PFSK-1 (cell line): ENCODE data around the gene VWCE.

Source experiments
- FOXP2 ChIP-seq: optimal IDR thresholded peaks from 2 replicates; pipeline ENCODE3; 2011; ENCODE audit warnings: borderline replicate concordance, control low read depth, inconsistent platforms; ENCODE audit not compliant: insufficient read depth; ENCODE audit errors: extremely low read length, extremely low read depth
- POLR2AphosphoS5 ChIP-seq: IDR thresholded peaks from 2 replicates; pipeline ENCODE4 v1.6.1; 2012; ENCODE audit warnings: low read depth, mild to moderate bottlenecking, control low read depth, low read length, moderate library complexity
- SIN3A ChIP-seq: IDR thresholded peaks from 2 replicates; pipeline ENCODE4 v1.6.1; 2012; ENCODE audit warnings: mild to moderate bottlenecking, low read length, moderate library complexity, borderline replicate concordance; ENCODE audit not compliant: insufficient read depth
- TAF1 ChIP-seq: IDR thresholded peaks from 2 replicates; pipeline ENCODE4 v1.6.1; 2012; ENCODE audit warnings: low read length, control low read depth, borderline replicate concordance; ENCODE audit not compliant: insufficient read depth
- TF ChIP-seq, protein P1 (sequence below), 2 experiments: IDR thresholded peaks; 2 replicates each; pipeline versions ENCODE4 v1.6.1 to v1.8.0; 2011 to 2012; ENCODE audit warnings: low read depth in 2 of 2, low read length in 2 of 2, control low read depth in 1 of 2, inconsistent platforms in 1 of 2, mild to moderate bottlenecking in 1 of 2, moderate library complexity in 1 of 2; ENCODE audit not compliant: insufficient read depth in 1 of 2

Gene VWCE

DNA sequence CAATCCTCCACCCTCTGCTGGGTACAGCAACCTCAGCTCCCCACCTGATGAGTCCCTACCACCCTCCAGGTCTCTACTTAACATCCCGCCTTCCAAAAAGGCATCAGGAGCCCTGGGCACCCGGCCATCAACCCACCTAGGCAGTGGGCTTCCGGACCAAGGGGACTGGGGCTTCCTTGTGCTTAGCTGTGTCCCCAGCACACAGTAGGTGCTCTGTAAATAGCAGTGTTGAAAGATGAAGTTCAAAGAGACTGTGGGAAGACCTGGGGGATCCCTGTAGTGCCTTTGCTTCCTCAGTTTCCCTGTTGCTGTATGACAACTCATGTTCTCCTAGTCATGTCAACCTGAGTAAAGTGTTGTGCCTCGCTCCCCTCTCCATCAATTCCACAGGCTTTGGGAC, 21.0 kb downstream of the VWCE start:
- no peak for TF ChIP-seq POLR2AphosphoS5
- TF ChIP-seq, protein P1, sequence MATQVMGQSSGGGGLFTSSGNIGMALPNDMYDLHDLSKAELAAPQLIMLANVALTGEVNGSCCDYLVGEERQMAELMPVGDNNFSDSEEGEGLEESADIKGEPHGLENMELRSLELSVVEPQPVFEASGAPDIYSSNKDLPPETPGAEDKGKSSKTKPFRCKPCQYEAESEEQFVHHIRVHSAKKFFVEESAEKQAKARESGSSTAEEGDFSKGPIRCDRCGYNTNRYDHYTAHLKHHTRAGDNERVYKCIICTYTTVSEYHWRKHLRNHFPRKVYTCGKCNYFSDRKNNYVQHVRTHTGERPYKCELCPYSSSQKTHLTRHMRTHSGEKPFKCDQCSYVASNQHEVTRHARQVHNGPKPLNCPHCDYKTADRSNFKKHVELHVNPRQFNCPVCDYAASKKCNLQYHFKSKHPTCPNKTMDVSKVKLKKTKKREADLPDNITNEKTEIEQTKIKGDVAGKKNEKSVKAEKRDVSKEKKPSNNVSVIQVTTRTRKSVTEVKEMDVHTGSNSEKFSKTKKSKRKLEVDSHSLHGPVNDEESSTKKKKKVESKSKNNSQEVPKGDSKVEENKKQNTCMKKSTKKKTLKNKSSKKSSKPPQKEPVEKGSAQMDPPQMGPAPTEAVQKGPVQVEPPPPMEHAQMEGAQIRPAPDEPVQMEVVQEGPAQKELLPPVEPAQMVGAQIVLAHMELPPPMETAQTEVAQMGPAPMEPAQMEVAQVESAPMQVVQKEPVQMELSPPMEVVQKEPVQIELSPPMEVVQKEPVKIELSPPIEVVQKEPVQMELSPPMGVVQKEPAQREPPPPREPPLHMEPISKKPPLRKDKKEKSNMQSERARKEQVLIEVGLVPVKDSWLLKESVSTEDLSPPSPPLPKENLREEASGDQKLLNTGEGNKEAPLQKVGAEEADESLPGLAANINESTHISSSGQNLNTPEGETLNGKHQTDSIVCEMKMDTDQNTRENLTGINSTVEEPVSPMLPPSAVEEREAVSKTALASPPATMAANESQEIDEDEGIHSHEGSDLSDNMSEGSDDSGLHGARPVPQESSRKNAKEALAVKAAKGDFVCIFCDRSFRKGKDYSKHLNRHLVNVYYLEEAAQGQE (IDR thresholded peaks at IDR 0.05; ENCODE audit: insufficient read depth in 1 of 2, low read depth in 2 of 2, low read length in 2 of 2), result no peak
- no peak for TF ChIP-seq SIN3A
- no peak for TF ChIP-seq TAF1
- no peak for TF ChIP-seq FOXP2

DNA sequence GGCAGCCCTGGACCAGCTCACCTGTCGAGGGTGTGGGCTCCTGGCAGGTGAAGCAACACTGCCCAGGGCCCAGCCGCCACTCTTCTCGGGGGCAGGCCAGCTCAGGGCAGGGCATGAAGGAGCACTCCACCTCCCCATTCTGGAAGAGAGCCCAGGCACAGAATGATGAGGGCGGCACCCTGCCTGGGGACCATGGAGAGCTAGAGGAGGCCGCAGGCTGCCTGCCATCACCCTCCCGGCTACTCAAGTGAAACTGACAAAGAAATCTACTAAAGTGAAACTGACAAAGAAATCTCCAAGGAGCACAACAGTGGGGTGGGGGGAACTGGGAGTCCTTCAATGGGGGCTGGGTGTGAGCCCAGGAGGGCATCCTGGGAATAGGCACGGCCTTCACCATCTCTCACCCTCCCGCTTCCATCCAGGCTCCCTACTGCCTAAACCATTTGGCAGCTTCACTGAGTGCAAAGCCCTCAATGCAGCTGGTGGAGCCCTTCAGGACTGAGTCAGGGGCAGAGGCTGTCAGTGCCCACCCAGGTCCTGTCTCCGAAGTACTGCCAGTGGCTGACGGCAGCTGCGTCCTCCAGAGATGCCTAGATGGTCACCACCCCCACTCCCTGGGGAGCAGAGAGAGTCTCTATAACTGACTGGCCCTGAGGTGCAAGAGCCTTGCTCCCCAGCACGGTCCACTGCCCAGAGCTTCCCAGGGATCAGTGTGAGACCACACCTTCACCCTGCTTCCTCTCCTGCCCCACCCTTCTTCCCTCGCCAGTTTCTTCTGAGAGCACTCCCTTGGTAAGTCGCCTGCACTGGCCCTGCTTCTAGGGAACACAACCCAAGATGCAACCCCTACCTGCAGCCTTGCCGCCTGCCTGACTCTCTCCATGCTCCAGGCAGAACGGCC, 21.7 kb downstream of the VWCE start:
- TF ChIP-seq FOXP2, result no peak
- TF ChIP-seq, protein P1 (IDR thresholded peaks at IDR 0.05; ENCODE audit: insufficient read depth in 1 of 2, low read depth in 2 of 2, low read length in 2 of 2), result no peak
- TF ChIP-seq TAF1, result no peak
- no peak for TF ChIP-seq SIN3A
- TF ChIP-seq POLR2AphosphoS5, result no peak

DNA sequence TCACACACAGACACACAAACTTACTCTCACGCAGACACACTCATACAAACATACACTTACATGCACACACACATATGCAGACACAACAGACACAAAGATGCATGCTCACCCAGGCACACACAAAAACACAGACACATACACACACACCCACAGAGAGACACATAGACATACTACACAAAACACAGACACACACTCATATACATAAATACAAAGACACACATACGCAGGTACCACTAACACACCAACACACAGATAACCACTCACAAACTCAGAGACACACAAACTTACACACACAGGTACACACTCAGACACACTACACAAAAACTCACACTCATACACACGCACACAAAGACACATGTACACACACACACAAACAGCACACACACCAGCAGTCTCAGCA, 22.4 kb downstream of the VWCE start:
- TF ChIP-seq, protein P1 (IDR thresholded peaks at IDR 0.05; ENCODE audit: insufficient read depth in 1 of 2, low read depth in 2 of 2, low read length in 2 of 2), result no peak
- TF ChIP-seq FOXP2 (no peak), TAF1 (no peak), SIN3A (no peak), POLR2AphosphoS5 (no peak)

DNA sequence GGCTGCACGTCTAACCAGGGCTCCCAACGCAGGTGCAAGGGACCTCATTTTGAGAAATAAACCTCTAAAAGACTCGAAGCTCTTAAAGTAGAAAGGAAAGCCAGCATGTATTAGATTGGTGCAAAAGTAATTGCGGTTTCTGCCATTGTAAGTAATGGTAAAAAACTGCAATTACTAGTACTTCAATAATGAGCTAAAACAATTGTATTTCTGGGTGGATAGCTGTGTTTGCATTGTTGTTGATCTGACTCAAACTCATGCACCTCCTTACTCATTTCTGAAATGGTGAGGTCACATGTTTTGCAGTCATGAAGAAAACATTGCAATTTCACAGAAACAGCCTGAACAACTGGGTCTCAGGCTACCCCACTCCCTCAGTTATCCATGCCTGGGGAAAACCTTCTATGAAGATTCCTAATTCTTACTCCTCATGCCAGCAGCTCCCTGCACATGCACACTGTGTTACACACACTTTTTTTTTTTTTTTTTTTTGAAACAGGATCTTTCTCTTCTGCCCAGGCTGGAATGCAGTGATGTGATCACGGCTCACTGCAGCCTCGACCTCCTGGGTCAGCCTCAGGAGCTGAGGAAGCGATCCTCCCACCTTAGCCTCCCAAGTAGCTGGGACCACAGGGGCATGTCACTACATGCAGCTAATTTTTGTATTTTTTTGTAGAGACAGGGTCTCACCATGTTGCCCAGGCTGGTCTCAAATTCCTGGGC, 24.6 kb downstream of the VWCE start:
- TF ChIP-seq TAF1 (no peak), POLR2AphosphoS5 (no peak), SIN3A (no peak), FOXP2 (no peak)
- TF ChIP-seq, protein P1 (IDR thresholded peaks at IDR 0.05; ENCODE audit: insufficient read depth in 1 of 2, low read depth in 2 of 2, low read length in 2 of 2), result no peak
